Right lobe of liver (tissue), 6 donors: ENCODE measurements around the gene PRKN. TPM values are rescaled to one million over a fixed set of nuclear protein-coding genes. Genes with fewer than 3 reads are reported as not detected.

Source experiments
- ATAC-seq, 4 donors: fragments of 200-7000 bp; cut with Tn5 transposase; one replicate each; pipeline ENCODE4 v1.9.1; 2020; ENCODE audit warnings: mild to moderate bottlenecking in 4 of 4, moderate library complexity in 4 of 4
- DNase-seq, 3 donors: peaks; one replicate each; pipeline ENCODE4 v3.0.0-alpha.2; 2020
- H3K27ac ChIP-seq, 3 donors: fragments of 200-600 bp; one replicate each; pipeline ENCODE4 v1.8.0; 2022
- H3K27me3 ChIP-seq, 2 donors: fragments of 200-600 bp; one replicate each; pipeline ENCODE4 v1.8.0; 2022
- H3K36me3 ChIP-seq, 4 donors: fragments of 200-600 bp; sonication (generic) in 1 of 4; one replicate each; pipeline versions ENCODE4 v1.5.1 to v1.8.0; 2017 to 2022; ENCODE audit warnings: control low read depth in 1 of 4
- H3K4me1 ChIP-seq, 4 donors: fragments of 200-600 bp; sonication (generic) in 1 of 4; one replicate each; pipeline versions ENCODE4 v1.5.1 to v1.8.0; 2017 to 2022; ENCODE audit warnings: control low read depth in 1 of 4
- H3K4me3 ChIP-seq, 3 donors: fragments of 200-600 bp; one replicate each; pipeline ENCODE4 v1.8.0; 2022
- H3K9me3 ChIP-seq, 4 donors: fragments of 200-600 bp; sonication (generic) in 1 of 4; one replicate each; pipeline versions ENCODE4 v1.5.1 to v1.8.0; 2017 to 2022; ENCODE audit warnings: control low read depth in 1 of 4
- POLR2A ChIP-seq: fragments of 450-650 bp; IDR thresholded peaks from one replicate; pipeline ENCODE4 v1.6.1; 2017; ENCODE audit warnings: antibody characterized with exemption, mild to moderate bottlenecking
- WGBS: methylation state at CpG from one replicate; pipeline ENCODE4 v1.1.6; 2018; ENCODE audit warnings: low coverage, low lambda C conversion rate; ENCODE audit not compliant: insufficient coverage; ENCODE audit errors: missing lambda C conversion rate; 5-methylcytosine and 5-hydroxymethylcytosine counted together
- intact Hi-C, 2 donors: fragments of 100-400 bp; cut with DNase I; formaldehyde crosslinking; loops; one replicate each; pipeline versions ENCODE4 v1.11.2 to v1.14.1; 2022
- total RNA-seq, 6 experiments: library from RNA; depleted of rRNA in 2 of 6; stranded (reverse); fragments of >200 nt in 2 of 6; fragmentation: NEBNext Ultra II Directional in 3 of 6; extraction: Animal tissue kit (Norgen Biotek cat#: 25700) in 3 of 6; gene quantifications; one replicate each; pipeline versions ENCODE4 v1.1.0 to v1.2.4, GENCODE V29; 2016 to 2023
- TF ChIP-seq, protein P1 (sequence below), 4 donors: fragments of 200-600 bp in 3 of 4; fragments of 450-650 bp in 1 of 4; IDR thresholded peaks; one replicate each; pipeline versions ENCODE4 v1.5.1 to v1.8.0; 2016 to 2022; ENCODE audit warnings: antibody characterized with exemption in 4 of 4, mild to moderate bottlenecking in 2 of 4
- donor health status: DM: no; HTN: yes; CAD: no.
- donor health status: DM: no; HTN: no; CAD: no.
- donor health status: DM: no; HTN: no; CAD: no.
- donor health status: DM: no; HTN: yes; CAD: no.
- donor health status: DM: no; HTN: yes; CAD: no.

Gene PRKN
- total RNA-seq, 6 experiments from 2014 or later = 1.1 to 3.7 (median 2.2) TPM

DNA sequence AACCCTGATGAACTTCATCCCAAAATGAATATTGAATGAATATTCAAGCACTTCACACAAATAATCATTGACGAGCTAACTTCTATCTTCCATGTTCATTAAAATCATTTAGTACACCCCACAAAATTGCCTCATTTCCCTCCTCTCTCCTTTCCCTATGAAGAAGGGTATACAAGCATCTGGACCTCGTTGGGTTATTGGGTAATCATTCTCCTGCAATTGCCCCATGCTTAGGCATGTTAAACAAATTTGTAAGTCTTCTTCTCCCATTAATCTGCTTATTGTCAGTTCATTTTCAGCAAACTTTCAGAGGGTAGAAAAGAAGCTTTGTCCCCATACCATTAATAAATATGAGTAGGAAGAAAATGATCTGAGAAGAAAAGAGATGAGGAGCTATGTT is 27.6 kb downstream of the PRKN start:
- Histone ChIP-seq H3K4me1 (no peaks in the 10 kb centered on the region), H3K4me3 (no peak overlapping the region), H3K27me3 (no peaks in the 10 kb centered on the region), H3K27ac (no peak overlapping the region), H3K9me3 (no peaks in the 10 kb centered on the region), H3K36me3 (no peaks in the 10 kb centered on the region)
- ATAC-seq (no peak), DNase-seq (no peak)
- TF ChIP-seq POLR2A = no peak
- TF ChIP-seq, protein P1, sequence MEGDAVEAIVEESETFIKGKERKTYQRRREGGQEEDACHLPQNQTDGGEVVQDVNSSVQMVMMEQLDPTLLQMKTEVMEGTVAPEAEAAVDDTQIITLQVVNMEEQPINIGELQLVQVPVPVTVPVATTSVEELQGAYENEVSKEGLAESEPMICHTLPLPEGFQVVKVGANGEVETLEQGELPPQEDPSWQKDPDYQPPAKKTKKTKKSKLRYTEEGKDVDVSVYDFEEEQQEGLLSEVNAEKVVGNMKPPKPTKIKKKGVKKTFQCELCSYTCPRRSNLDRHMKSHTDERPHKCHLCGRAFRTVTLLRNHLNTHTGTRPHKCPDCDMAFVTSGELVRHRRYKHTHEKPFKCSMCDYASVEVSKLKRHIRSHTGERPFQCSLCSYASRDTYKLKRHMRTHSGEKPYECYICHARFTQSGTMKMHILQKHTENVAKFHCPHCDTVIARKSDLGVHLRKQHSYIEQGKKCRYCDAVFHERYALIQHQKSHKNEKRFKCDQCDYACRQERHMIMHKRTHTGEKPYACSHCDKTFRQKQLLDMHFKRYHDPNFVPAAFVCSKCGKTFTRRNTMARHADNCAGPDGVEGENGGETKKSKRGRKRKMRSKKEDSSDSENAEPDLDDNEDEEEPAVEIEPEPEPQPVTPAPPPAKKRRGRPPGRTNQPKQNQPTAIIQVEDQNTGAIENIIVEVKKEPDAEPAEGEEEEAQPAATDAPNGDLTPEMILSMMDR (IDR thresholded peaks at IDR 0.05) = no peak
- intact Hi-C loops = no loop called here
- 38% methylated on average over 2 of the region's 2 CpGs for WGBS

GRCh38 chr6:162698440-162698839 is 29.1 kb downstream of the PRKN start:
- Histone ChIP-seq H3K27ac (no peak overlapping the region), H3K36me3 (no peaks in the 10 kb centered on the region), H3K4me1 (no peaks in the 10 kb centered on the region), H3K27me3 (no peaks in the 10 kb centered on the region), H3K4me3 (no peak overlapping the region), H3K9me3 (no peaks in the 10 kb centered on the region)
- peak in 1 of 4 donors; percentile 21 for ATAC-seq
- intact Hi-C loops = no loop called here
- TF ChIP-seq, protein P1 (IDR thresholded peaks at IDR 0.05) = no peak
- no peak for TF ChIP-seq POLR2A
- no peak for DNase-seq

GRCh38 chr6:162697872-162698403 is 29.6 kb downstream of the PRKN start:
- no peaks in the 10 kb centered on the region for H3K36me3 ChIP-seq
- DNase-seq = peak in 1 of 3 donors; percentile 31
- WGBS = 27% methylated on average over 1 of the region's 1 CpG
- H3K4me1 ChIP-seq = no peaks in the 10 kb centered on the region
- no peaks in the 10 kb centered on the region for H3K9me3 ChIP-seq
- no peak overlapping the region for H3K27ac ChIP-seq
- TF ChIP-seq POLR2A = no peak
- TF ChIP-seq, protein P1 (IDR thresholded peaks at IDR 0.05) = no peak
- no peak overlapping the region for H3K4me3 ChIP-seq
- intact Hi-C loops = no loop called here
- ATAC-seq = peak in 3 of 4 donors; percentile 50 to 92 (median 60)
- H3K27me3 ChIP-seq = no peaks in the 10 kb centered on the region

DNA sequence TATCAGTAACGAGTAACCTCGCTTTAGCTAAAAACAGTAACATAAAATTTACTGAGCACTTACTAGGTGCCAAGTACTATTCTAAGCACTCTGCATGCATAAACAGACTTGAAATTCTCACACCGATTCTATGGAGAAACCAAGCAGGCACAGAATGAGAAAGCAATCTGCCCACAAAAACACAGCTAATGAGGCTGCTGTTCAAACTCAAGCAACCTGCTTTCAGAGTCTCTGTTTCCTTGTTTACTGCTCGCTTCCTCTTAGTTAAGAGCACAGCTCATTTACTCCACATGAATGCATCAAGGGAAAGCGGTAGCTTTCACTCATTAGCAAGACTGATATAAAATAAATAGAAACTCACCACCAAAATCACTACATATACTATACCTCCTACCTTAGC is 37.4 kb downstream of the PRKN start:
- H3K27ac ChIP-seq = no peak overlapping the region
- 65% methylated on average over 5 of the region's 5 CpGs for WGBS
- H3K27me3 ChIP-seq = no peaks in the 10 kb centered on the region
- no peaks in the 10 kb centered on the region for H3K4me1 ChIP-seq
- DNase-seq = no peak
- H3K36me3 ChIP-seq = no peaks in the 10 kb centered on the region
- H3K4me3 ChIP-seq = no peak overlapping the region
- no peak for TF ChIP-seq POLR2A
- TF ChIP-seq, protein P1 (IDR thresholded peaks at IDR 0.05) = no peak
- no peaks in the 10 kb centered on the region for H3K9me3 ChIP-seq
- ATAC-seq = no peak
- intact Hi-C loops = no loop called here
